HCT116 (cell line): ENCODE data around the gene AMOTL1. TPM values are rescaled to one million over a fixed set of nuclear protein-coding genes. Genes with fewer than 3 reads are reported as not detected.

Source experiments
- ATAC-seq: fragments of 200-7000 bp; cut with Tn5 transposase; 2 replicates; pipeline ENCODE4 v1.9.1; 2020; ENCODE audit warnings: mild to moderate bottlenecking, moderate library complexity
- BruUV-seq: library from RNA; stranded (reverse); fragments of 400-500 nt; replicated peaks from 2 replicates; lab custom pipeline; 2021; lab: Mats Ljungman, UMichigan
- CTCF ChIA-PET: fragments of 300-600 bp; sonication (Branson Sonifier 250); formaldehyde crosslinking; loops from one replicate; lab custom pipeline; 2021; ENCODE audit warnings: antibody characterized with exemption; lab: Charles Lee
- POLR2A ChIA-PET: fragments of 300-600, 350-600 bp; sonication (Branson Sonifier 250); formaldehyde crosslinking; loops from one replicate; lab custom pipeline; 2021; ENCODE audit warnings: antibody characterized with exemption; lab: Charles Lee
- RAD21 ChIA-PET, 2 experiments: fragments of 300-600 bp; sonication (Branson Sonifier 250); formaldehyde crosslinking; loops; one replicate each; lab custom pipeline; 2023; ENCODE audit warnings: low total read pairs in 2 of 2; ENCODE audit not compliant: uncharacterized antibody in 2 of 2, unreplicated experiment in 2 of 2, low non-redundant PET in 1 of 2; lab: Charles Lee
- DNase-seq: peaks from one replicate; pipeline ENCODE4 v3.0.0-alpha.2; 2010; ENCODE audit warnings: low read depth, low spot score
- H2AFZ ChIP-seq: fragments of 200-600 bp; shearing (Covaris generic), sonication (generic); 2 replicates; pipeline ENCODE4 v1.6.1; 2017; ENCODE audit warnings: low read depth, mixed run types, mixed read lengths, antibody characterized with exemption, low read length; ENCODE audit not compliant: poor library complexity, severe bottlenecking
- H3K27ac ChIP-seq: 2 replicates; pipeline ENCODE4 v1.5.1; 2012; ENCODE audit warnings: low read depth, low read length
- H3K27me3 ChIP-seq: fragments of 200-600 bp; sonication (generic); 2 replicates; pipeline ENCODE4 v1.6.1; 2016; ENCODE audit warnings: mixed run types, low read length, mixed read lengths; ENCODE audit not compliant: insufficient read depth
- H3K36me3 ChIP-seq, 2 experiments: fragments of 200-500 bp in 1 of 2; fragments of 200-600 bp in 1 of 2; sonication (Bioruptor generic) in 1 of 2; sonication (generic) in 1 of 2; 2 replicates each; pipeline versions ENCODE4 v1.5.1 to v1.6.1; 2014 to 2016; ENCODE audit warnings: low read length in 2 of 2, inconsistent platforms in 1 of 2, mixed read lengths in 1 of 2, mixed run types in 1 of 2; ENCODE audit not compliant: insufficient read depth in 2 of 2, control insufficient read depth in 1 of 2
- H3K4me1 ChIP-seq, 2 experiments: fragments of 200-600 bp in 1 of 2; sonication (generic) in 1 of 2; 2 replicates each; pipeline versions ENCODE4 v1.5.1 to v1.6.1; 2012 to 2017; ENCODE audit warnings: low read length in 2 of 2, inconsistent platforms in 1 of 2, mild to moderate bottlenecking in 1 of 2, mixed read lengths in 1 of 2, mixed run types in 1 of 2, moderate library complexity in 1 of 2; ENCODE audit not compliant: insufficient read depth in 2 of 2, control insufficient read depth in 1 of 2
- H3K4me2 ChIP-seq: fragments of 200-600 bp; sonication (generic); 2 replicates; pipeline ENCODE4 v1.6.1; 2017; ENCODE audit warnings: mixed run types, low read length, mixed read lengths
- H3K4me3 ChIP-seq, 2 experiments: fragments of 200-600 bp in 1 of 2; sonication (generic) in 1 of 2; replicated peaks in 1 of 2; 2 replicates each; pipeline ENCODE4 v1.5.1; 2011 to 2016; ENCODE audit warnings: low read length in 2 of 2, control low read depth in 1 of 2, low read depth in 1 of 2, mild to moderate bottlenecking in 1 of 2, mixed read lengths in 1 of 2, mixed run types in 1 of 2
- H3K79me2 ChIP-seq: fragments of 200-600 bp; sonication (generic); 2 replicates; pipeline ENCODE4 v1.6.1; 2017; ENCODE audit warnings: mild to moderate bottlenecking, mixed run types, low read length, moderate library complexity, mixed read lengths; ENCODE audit not compliant: insufficient read depth
- H3K9ac ChIP-seq: fragments of 200-600 bp; sonication (generic); 2 replicates; pipeline ENCODE4 v1.6.1; 2016; ENCODE audit warnings: low read length, mixed read lengths
- H3K9me2 ChIP-seq: fragments of 200-600 bp; sonication (generic), shearing (Covaris generic); 2 replicates; pipeline ENCODE4 v1.6.1; 2017; ENCODE audit warnings: mixed run types, mild to moderate bottlenecking, moderate library complexity; ENCODE audit not compliant: insufficient read depth
- H3K9me3 ChIP-seq, 2 experiments: fragments of 200-500 bp in 1 of 2; fragments of 200-600 bp in 1 of 2; sonication (Bioruptor generic) in 1 of 2; sonication (generic) in 1 of 2; 2 replicates each; pipeline ENCODE4 v1.6.1; 2014 to 2017; ENCODE audit warnings: low read length in 2 of 2, mixed read lengths in 2 of 2, inconsistent platforms in 1 of 2, low read depth in 1 of 2, mild to moderate bottlenecking in 1 of 2, mixed run types in 1 of 2, moderate library complexity in 1 of 2; ENCODE audit not compliant: control insufficient read depth in 1 of 2, insufficient read depth in 1 of 2
- H4K20me1 ChIP-seq: fragments of 200-600 bp; sonication (generic), shearing (Covaris generic); 2 replicates; pipeline ENCODE4 v1.6.1; 2017; ENCODE audit warnings: mixed run types, mild to moderate bottlenecking, moderate library complexity; ENCODE audit not compliant: insufficient read depth
- EGR1 ChIP-seq: IDR thresholded peaks from 2 replicates; pipeline ENCODE4 v1.6.1; 2012; ENCODE audit warnings: low read depth
- EZH2 ChIP-seq: fragments of 200-600 bp; sonication (generic); IDR thresholded peaks from 2 replicates; pipeline ENCODE4 v1.6.1; 2017; ENCODE audit warnings: antibody characterized with exemption, mixed run types
- EZH2phosphoT487 ChIP-seq: fragments of 200-600 bp; IDR thresholded peaks from 2 replicates; pipeline ENCODE4 v1.6.1; 2018; ENCODE audit warnings: antibody characterized with exemption, borderline replicate concordance
- FOSL1 ChIP-seq: IDR thresholded peaks from 2 replicates; pipeline ENCODE4 v1.6.1; 2012; ENCODE audit warnings: low read depth
- MAX ChIP-seq: IDR thresholded peaks from 2 replicates; pipeline ENCODE4 v1.6.1; 2012
- POLR2A ChIP-seq: IDR thresholded peaks from 2 replicates; pipeline ENCODE4 v1.7.0; 2011; ENCODE audit warnings: borderline replicate concordance; ENCODE audit not compliant: insufficient read depth, insufficient read length; ENCODE audit errors: extremely low read depth
- REST ChIP-seq: IDR thresholded peaks from 2 replicates; pipeline ENCODE4 v1.6.1; 2012; ENCODE audit warnings: low read depth
- SP1 ChIP-seq: IDR thresholded peaks from 2 replicates; pipeline ENCODE4 v1.6.1; 2012; ENCODE audit warnings: low read depth
- ZFX ChIP-seq: fragments of 450-650 bp; IDR thresholded peaks from 2 replicates; pipeline ENCODE4 v1.6.1; 2017
- intact Hi-C: fragments of 100-400 bp; cut with micrococcal nuclease; formaldehyde crosslinking; loops from 2 replicates; pipeline ENCODE4 v1.10.0; 2022
- total RNA-seq: library from RNA; stranded (reverse); gene quantifications from one replicate; pipeline ENCODE4 v1.2.1, GENCODE V29; 2021; ENCODE audit not compliant: unreplicated experiment
- TF ChIP-seq, protein P1 (sequence below), 3 experiments: fragments of 200-600 bp in 1 of 3; sonication (generic) in 1 of 3; IDR thresholded peaks in 2 of 3; conservative IDR thresholded peaks in 1 of 3; 2 replicates each; pipeline ENCODE4 v1.5.1; 2012 to 2017; ENCODE audit warnings: low read depth in 2 of 3, low read length in 2 of 3, antibody characterized with exemption in 1 of 3, borderline replicate concordance in 1 of 3, control low read depth in 1 of 3, mild to moderate bottlenecking in 1 of 3, mixed read lengths in 1 of 3, mixed run types in 1 of 3, moderate library complexity in 1 of 3; ENCODE audit not compliant: insufficient read depth in 1 of 3

Gene AMOTL1
- total RNA-seq, 1 experiment from 2014 or later = 27.6 TPM

DNA sequence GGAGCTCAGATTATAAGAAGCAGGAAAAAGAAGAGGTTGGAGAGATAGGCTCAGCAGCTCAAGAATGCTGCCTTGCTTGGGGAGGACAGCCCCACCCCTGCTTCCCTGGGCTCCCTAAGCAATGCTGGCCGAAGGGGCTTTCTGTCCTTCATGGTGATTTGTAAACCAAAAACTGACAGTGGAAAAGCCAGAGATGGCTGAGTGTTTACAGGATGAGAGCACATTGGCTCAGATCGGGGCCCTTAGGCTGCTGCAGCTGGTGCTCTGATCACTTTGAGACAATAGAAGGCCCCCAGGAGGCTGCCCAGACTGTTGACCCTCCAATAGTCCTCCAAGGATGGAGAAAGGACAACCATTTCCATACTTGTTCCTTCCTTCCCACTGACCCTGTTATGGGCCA, 28.8 kb upstream of the AMOTL1 start:
- DNase-seq (no peak), ATAC-seq (no peak)
- no peaks in the 10 kb centered on the region for H3K27me3 ChIP-seq
- H3K4me2 ChIP-seq = no peak overlapping the region
- BruUV-seq = no TSS peak
- CTCF ChIA-PET = no interaction called here
- H2AFZ ChIP-seq = no peak overlapping the region
- H3K4me3 ChIP-seq = no peak overlapping the region
- no peak overlapping the region for H3K27ac ChIP-seq
- H4K20me1 ChIP-seq = no peaks in the 10 kb centered on the region
- RAD21 ChIA-PET = no interaction called here
- no peaks in the 10 kb centered on the region for H3K9me2 ChIP-seq
- H3K79me2 ChIP-seq = no peaks in the 10 kb centered on the region
- H3K9ac ChIP-seq = no peak overlapping the region
- TF ChIP-seq ZFX (no peak), EGR1 (no peak), POLR2A (no peak), REST (no peak), SP1 (no peak), EZH2phosphoT487 (no peak), FOSL1 (no peak), MAX (no peak), EZH2 (no peak)
- TF ChIP-seq, protein P1, sequence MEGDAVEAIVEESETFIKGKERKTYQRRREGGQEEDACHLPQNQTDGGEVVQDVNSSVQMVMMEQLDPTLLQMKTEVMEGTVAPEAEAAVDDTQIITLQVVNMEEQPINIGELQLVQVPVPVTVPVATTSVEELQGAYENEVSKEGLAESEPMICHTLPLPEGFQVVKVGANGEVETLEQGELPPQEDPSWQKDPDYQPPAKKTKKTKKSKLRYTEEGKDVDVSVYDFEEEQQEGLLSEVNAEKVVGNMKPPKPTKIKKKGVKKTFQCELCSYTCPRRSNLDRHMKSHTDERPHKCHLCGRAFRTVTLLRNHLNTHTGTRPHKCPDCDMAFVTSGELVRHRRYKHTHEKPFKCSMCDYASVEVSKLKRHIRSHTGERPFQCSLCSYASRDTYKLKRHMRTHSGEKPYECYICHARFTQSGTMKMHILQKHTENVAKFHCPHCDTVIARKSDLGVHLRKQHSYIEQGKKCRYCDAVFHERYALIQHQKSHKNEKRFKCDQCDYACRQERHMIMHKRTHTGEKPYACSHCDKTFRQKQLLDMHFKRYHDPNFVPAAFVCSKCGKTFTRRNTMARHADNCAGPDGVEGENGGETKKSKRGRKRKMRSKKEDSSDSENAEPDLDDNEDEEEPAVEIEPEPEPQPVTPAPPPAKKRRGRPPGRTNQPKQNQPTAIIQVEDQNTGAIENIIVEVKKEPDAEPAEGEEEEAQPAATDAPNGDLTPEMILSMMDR (IDR thresholded peaks at IDR 0.05 in 2 of 3, conservative IDR thresholded peaks at IDR 0.05 in 1 of 3; ENCODE audit: borderline replicate concordance in 1 of 3, insufficient read depth in 1 of 3, low read depth in 2 of 3, low read length in 2 of 3) = no peak
- POLR2A ChIA-PET = no interaction called here
- no peaks in the 10 kb centered on the region for H3K36me3 ChIP-seq
- H3K9me3 ChIP-seq = no peaks in the 10 kb centered on the region
- intact Hi-C loops = no loop called here
- peaks cover 42 to 56% of the 10 kb centered on the region in 2 experiments for H3K4me1 ChIP-seq
